K562 (cell line): Measurements from ENCODE around the gene ARHGDIA. TPM values are rescaled to one million over a fixed set of nuclear protein-coding genes. Genes with fewer than 3 reads are reported as not detected.

Source experiments
- BACH1 ChIP-seq: fragments of 200-800 bp; sonication (Bioruptor generic); IDR thresholded peaks from 2 replicates; pipeline ENCODE4 v1.6.1; 2016; ENCODE audit warnings: missing genetic modification characterization, missing compliant biosample characterization
- CHD1 ChIP-seq: fragments of 200-600 bp; sonication (generic); IDR thresholded peaks from one replicate; pipeline ENCODE4 v1.6.1; 2012; ENCODE audit warnings: mild to moderate bottlenecking, moderate library complexity, low read length, inconsistent platforms
- KLF16 ChIP-seq: IDR thresholded peaks from 2 replicates; pipeline ENCODE4 v1.6.1; 2016; ENCODE audit warnings: antibody characterized with exemption
- MEIS2 ChIP-seq: fragments of 450-650 bp; IDR thresholded peaks from 2 replicates; pipeline ENCODE4 v1.6.1; 2014; ENCODE audit warnings: mild to moderate bottlenecking; ENCODE audit not compliant: partially characterized antibody
- PHB2 ChIP-seq: fragments of 450-650 bp; IDR thresholded peaks from 2 replicates; pipeline ENCODE4 v1.6.1; 2017; ENCODE audit warnings: low read depth
- PHF21A ChIP-seq: fragments of 450-650 bp; IDR thresholded peaks from 2 replicates; pipeline ENCODE4 v1.6.1; 2017; ENCODE audit warnings: low read depth, borderline replicate concordance
- POLR2AphosphoS5 ChIP-seq: IDR thresholded peaks from 2 replicates; pipeline ENCODE4 v1.6.1; 2011; ENCODE audit warnings: mild to moderate bottlenecking, low read depth, low read length, moderate library complexity; ENCODE audit not compliant: control insufficient read depth, insufficient read depth
- ZBTB34 ChIP-seq: fragments of 250-450 bp; sonication (Bioruptor Pico); IDR thresholded peaks from 2 replicates; pipeline ENCODE4 v1.8.0; 2021; ENCODE audit warnings: mild to moderate bottlenecking, moderate library complexity
- ZNF134 ChIP-seq: fragments of 250-450 bp; sonication (Bioruptor Pico); conservative IDR thresholded peaks from 2 replicates; pipeline ENCODE4 v1.4.0; 2020
- ZNF436 ChIP-seq: fragments of 250-450, 450-650 bp; sonication (Bioruptor Pico); formaldehyde crosslinking; IDR thresholded peaks from 2 replicates; pipeline ENCODE4 v1.7.0; 2020; ENCODE audit warnings: mild to moderate bottlenecking
- ZNF551 ChIP-seq: fragments of 250-450 bp; sonication (Bioruptor Pico); IDR thresholded peaks from 2 replicates; pipeline ENCODE4 v1.5.0; 2021; ENCODE audit warnings: mild to moderate bottlenecking, moderate library complexity
- ZNF584 ChIP-seq: fragments of 200-800 bp; sonication (Bioruptor generic); IDR thresholded peaks from 2 replicates; pipeline ENCODE4 v1.6.1; 2016; ENCODE audit warnings: low read depth, mild to moderate bottlenecking, missing genetic modification characterization, missing compliant biosample characterization
- ZNF639 ChIP-seq, 2 experiments: fragments of 200-800 bp in 1 of 2; sonication (Bioruptor generic) in 1 of 2; sonication (generic) in 1 of 2; formaldehyde crosslinking in 1 of 2; IDR thresholded peaks in 1 of 2; conservative IDR thresholded peaks in 1 of 2; 2 replicates each; pipeline versions ENCODE4 v1.5.0 to v1.6.1; 2016 to 2020; ENCODE audit warnings: missing compliant biosample characterization in 1 of 2, missing genetic modification characterization in 1 of 2, missing genetic modification reagents in 1 of 2
- ZNF740 ChIP-seq, 3 experiments: fragments of 200-800 bp in 1 of 3; sonication (Bioruptor generic) in 1 of 3; sonication (generic) in 1 of 3; formaldehyde crosslinking in 1 of 3; IDR thresholded peaks; 2 replicates each; pipeline versions ENCODE4 v1.6.1 to v1.8.0; 2016 to 2022; ENCODE audit warnings: mild to moderate bottlenecking in 2 of 3, missing compliant biosample characterization in 2 of 3, missing genetic modification characterization in 2 of 3, missing genetic modification reagents in 1 of 3
- ZZZ3 ChIP-seq: fragments of 450-650 bp; IDR thresholded peaks from 2 replicates; pipeline ENCODE4 v1.6.1; 2016; ENCODE audit warnings: antibody characterized with exemption, mild to moderate bottlenecking, moderate library complexity
- polyA plus RNA-seq, 8 experiments: library from polyadenylated mRNA; depleted of rRNA in 4 of 8; stranded (reverse) in 5 of 8; unstranded in 3 of 8; fragments of >200 nt; fragmentation: Nextera tagmentation in 2 of 8; fragmentation: Illumina TruSeq in 1 of 8; extraction: Ambion mirVana in 2 of 8; extraction: Trizol in 1 of 8; gene quantifications; 2 replicates each; pipeline versions ENCODE4 v1.2.1 to v1.2.3, GENCODE V29; 2011 to 2014; ENCODE audit warnings: inconsistent platforms in 1 of 8, missing spikeins in 1 of 8
- total RNA-seq, 7 experiments: library from RNA; depleted of rRNA in 6 of 7; stranded (reverse); fragments of >200 nt in 6 of 7; fragmentation: Illumina TruSeq in 2 of 7; extraction: Trizol in 2 of 7; gene quantifications; 2 replicates each; pipeline versions ENCODE4 v1.2.1 to v1.2.3, GENCODE V29; 2011 to 2021; ENCODE audit warnings: low replicate concordance in 1 of 7
- TF ChIP-seq, protein P1 (sequence below), 2 experiments: fragments of 450-650 bp in 1 of 2; IDR thresholded peaks; 2 replicates each; pipeline ENCODE4 v1.6.1; 2011 to 2017; ENCODE audit warnings: low read depth in 2 of 2, antibody characterized with exemption in 1 of 2, borderline replicate concordance in 1 of 2, low read length in 1 of 2, mild to moderate bottlenecking in 1 of 2, mixed read lengths in 1 of 2; ENCODE audit not compliant: control insufficient read depth in 1 of 2
- TF ChIP-seq, protein P2 (sequence below), 2 experiments: fragments of 450-650 bp; conservative IDR thresholded peaks; 2 replicates each; pipeline ENCODE4 v1.6.1; 2017; ENCODE audit warnings: mild to moderate bottlenecking in 2 of 2, moderate library complexity in 2 of 2

The ARHGDIA gene
- total and polyA plus RNA-seq, 9 of the 15 experiments (the other 6 are each of a cell fraction or from before 2014, with no cell fraction given), result 9.6 to 340 (median 97.6) TPM

DNA sequence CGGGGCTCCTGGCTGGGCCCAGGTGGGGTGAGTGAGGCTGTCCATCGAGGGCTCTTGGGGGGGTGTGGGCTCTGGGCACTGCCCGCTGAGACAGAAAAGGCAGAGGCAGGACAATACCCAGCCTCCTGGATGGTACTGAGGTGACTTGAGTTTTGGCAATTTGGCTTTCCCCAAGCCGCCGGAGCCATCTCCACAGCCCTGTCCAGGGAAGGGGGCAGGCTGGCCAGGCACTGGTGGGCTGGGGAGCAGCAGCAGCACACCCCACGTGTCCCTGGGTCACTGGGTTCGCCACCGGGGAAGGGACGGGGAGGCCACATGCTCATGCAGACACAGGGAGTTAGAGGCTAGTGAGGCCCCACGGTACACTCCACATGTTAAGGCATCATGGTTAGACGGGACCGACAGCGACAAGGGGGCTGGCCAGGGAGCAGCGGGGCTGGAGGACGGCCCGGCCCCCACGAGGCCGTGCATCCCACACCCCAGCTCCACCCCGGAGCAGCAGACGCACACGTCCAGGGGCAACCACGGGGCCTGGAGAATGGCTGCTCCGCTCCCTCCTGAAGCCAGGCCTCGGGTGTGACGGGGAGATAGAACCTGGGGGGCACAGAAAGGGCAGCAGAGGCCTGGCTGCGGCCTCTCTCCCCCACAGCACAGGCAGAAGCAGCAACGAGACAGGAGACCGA lies 3.0 kb downstream of the ARHGDIA start (continued):
- TF ChIP-seq ZNF740 (CRISPR knock-in tag; IDR thresholded peaks at IDR 0.05) (peak; percentile 66; the same call in 1 of the 2 replicates), ZNF740 (tag; IDR thresholded peaks at IDR 0.05) (no peak), ZNF134 (CRISPR knock-in tag) (0 out of 2 replicates have a peak, but pooled peaks have one; percentile 30), PHB2 (no peak), ZNF551 (CRISPR knock-in tag) (no peak), ZZZ3 (no peak), BACH1 (tag) (no peak), MEIS2 (no peak), ZNF436 (no peak), POLR2AphosphoS5 (peak; percentile 61), ZNF584 (CRISPR knock-in tag) (no peak), ZNF639 (CRISPR knock-in tag; conservative IDR thresholded peaks at IDR 0.05 in 1 of 2, IDR thresholded peaks at IDR 0.05 in 1 of 2) (0 out of 4 replicates have a peak, but pooled peaks of 1 of the 2 experiments have one; percentile 13), ZBTB34 (0 out of 2 replicates have a peak, but pooled peaks have one; percentile 38), PHF21A (no peak), CHD1 (no peak), KLF16 (no peak)
- TF ChIP-seq, protein P1, sequence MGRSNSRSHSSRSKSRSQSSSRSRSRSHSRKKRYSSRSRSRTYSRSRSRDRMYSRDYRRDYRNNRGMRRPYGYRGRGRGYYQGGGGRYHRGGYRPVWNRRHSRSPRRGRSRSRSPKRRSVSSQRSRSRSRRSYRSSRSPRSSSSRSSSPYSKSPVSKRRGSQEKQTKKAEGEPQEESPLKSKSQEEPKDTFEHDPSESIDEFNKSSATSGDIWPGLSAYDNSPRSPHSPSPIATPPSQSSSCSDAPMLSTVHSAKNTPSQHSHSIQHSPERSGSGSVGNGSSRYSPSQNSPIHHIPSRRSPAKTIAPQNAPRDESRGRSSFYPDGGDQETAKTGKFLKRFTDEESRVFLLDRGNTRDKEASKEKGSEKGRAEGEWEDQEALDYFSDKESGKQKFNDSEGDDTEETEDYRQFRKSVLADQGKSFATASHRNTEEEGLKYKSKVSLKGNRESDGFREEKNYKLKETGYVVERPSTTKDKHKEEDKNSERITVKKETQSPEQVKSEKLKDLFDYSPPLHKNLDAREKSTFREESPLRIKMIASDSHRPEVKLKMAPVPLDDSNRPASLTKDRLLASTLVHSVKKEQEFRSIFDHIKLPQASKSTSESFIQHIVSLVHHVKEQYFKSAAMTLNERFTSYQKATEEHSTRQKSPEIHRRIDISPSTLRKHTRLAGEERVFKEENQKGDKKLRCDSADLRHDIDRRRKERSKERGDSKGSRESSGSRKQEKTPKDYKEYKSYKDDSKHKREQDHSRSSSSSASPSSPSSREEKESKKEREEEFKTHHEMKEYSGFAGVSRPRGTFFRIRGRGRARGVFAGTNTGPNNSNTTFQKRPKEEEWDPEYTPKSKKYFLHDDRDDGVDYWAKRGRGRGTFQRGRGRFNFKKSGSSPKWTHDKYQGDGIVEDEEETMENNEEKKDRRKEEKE (IDR thresholded peaks at IDR 0.05; ENCODE audit: borderline replicate concordance in 1 of 2, control insufficient read depth in 1 of 2, low read depth in 2 of 2, low read length in 1 of 2), result no peak
- TF ChIP-seq, protein P2, sequence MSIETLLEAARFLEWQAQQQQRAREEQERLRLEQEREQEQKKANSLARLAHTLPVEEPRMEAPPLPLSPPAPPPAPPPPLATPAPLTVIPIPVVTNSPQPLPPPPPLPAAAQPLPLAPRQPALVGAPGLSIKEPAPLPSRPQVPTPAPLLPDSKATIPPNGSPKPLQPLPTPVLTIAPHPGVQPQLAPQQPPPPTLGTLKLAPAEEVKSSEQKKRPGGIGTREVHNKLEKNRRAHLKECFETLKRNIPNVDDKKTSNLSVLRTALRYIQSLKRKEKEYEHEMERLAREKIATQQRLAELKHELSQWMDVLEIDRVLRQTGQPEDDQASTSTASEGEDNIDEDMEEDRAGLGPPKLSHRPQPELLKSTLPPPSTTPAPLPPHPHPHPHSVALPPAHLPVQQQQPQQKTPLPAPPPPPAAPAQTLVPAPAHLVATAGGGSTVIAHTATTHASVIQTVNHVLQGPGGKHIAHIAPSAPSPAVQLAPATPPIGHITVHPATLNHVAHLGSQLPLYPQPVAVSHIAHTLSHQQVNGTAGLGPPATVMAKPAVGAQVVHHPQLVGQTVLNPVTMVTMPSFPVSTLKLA (conservative IDR thresholded peaks at IDR 0.05), result peak in 1 of 2 experiments; percentile 46; a peak in 1 of 4 replicates
